HepG2 (cell line): ENCODE results near the gene ATOSB. TPM values are rescaled to one million over a fixed set of nuclear protein-coding genes. Genes with fewer than 3 reads are reported as not detected.

ENCODE experiments used
- CHD2 ChIP-seq: IDR thresholded peaks from 2 replicates; pipeline ENCODE4 v1.6.1; 2011; ENCODE audit warnings: low read depth, low read length, improper control_type of control experiment
- CSRNP1 ChIP-seq: sonication (generic); formaldehyde crosslinking; IDR thresholded peaks from 2 replicates; pipeline ENCODE4 v1.8.1; 2023; ENCODE audit warnings: mild to moderate bottlenecking, missing genetic modification reagents
- GMEB2 ChIP-seq: IDR thresholded peaks from 2 replicates; pipeline ENCODE4 v1.6.1; 2016; ENCODE audit warnings: missing biosample characterization, missing genetic modification reagents, low read depth
- HOXA3 ChIP-seq: sonication (generic); formaldehyde crosslinking; IDR thresholded peaks from 2 replicates; pipeline ENCODE4 v1.5.0; 2020; ENCODE audit warnings: missing genetic modification reagents
- IRF9 ChIP-seq: sonication (generic); formaldehyde crosslinking; IDR thresholded peaks from 2 replicates; pipeline ENCODE4 v1.8.0; 2022; ENCODE audit warnings: missing genetic modification reagents, mild to moderate bottlenecking, borderline replicate concordance
- JUN ChIP-seq: sonication (generic); formaldehyde crosslinking; IDR thresholded peaks from 2 replicates; pipeline ENCODE4 v1.4.0; 2020; ENCODE audit warnings: mild to moderate bottlenecking, missing genetic modification reagents
- MXD4 ChIP-seq: IDR thresholded peaks from 2 replicates; pipeline ENCODE4 v1.6.1; 2016; ENCODE audit warnings: mild to moderate bottlenecking, missing biosample characterization, missing genetic modification reagents
- NFAT5 ChIP-seq: sonication (generic); formaldehyde crosslinking; IDR thresholded peaks from 2 replicates; pipeline ENCODE4 v1.4.0; 2020; ENCODE audit warnings: missing genetic modification reagents
- PAF1 ChIP-seq: IDR thresholded peaks from 2 replicates; pipeline ENCODE4 v1.6.1; 2016; ENCODE audit warnings: missing genetic modification reagents, missing compliant biosample characterization
- SP2 ChIP-seq: sonication (generic); formaldehyde crosslinking; IDR thresholded peaks from 2 replicates; pipeline ENCODE4 v1.5.1; 2020; ENCODE audit warnings: mild to moderate bottlenecking, missing genetic modification reagents
- TFDP1 ChIP-seq: IDR thresholded peaks from 2 replicates; pipeline ENCODE4 v1.6.1; 2016; ENCODE audit warnings: missing compliant biosample characterization, missing genetic modification reagents, borderline replicate concordance
- U2AF1 ChIP-seq: fragments of 200-400 bp; formaldehyde crosslinking; optimal IDR thresholded peaks from 2 replicates; pipeline ENCODE3; 2017; ENCODE audit warnings: mild to moderate bottlenecking, low read depth, low read length
- ZC3H13 ChIP-seq: sonication (generic); formaldehyde crosslinking; IDR thresholded peaks from 2 replicates; pipeline ENCODE4 v1.8.1; 2023; ENCODE audit warnings: mild to moderate bottlenecking, missing genetic modification reagents, moderate library complexity
- ZFP1 ChIP-seq: IDR thresholded peaks from 2 replicates; pipeline ENCODE4 v1.6.1; 2016
- ZNF484 ChIP-seq: sonication (generic); formaldehyde crosslinking; IDR thresholded peaks from 2 replicates; pipeline ENCODE4 v1.5.1; 2020; ENCODE audit warnings: mild to moderate bottlenecking, low read depth, missing genetic modification reagents, borderline replicate concordance
- ZNF501 ChIP-seq: sonication (generic); formaldehyde crosslinking; IDR thresholded peaks from 2 replicates; pipeline ENCODE4 v1.5.1; 2020; ENCODE audit warnings: mild to moderate bottlenecking, moderate library complexity, missing genetic modification reagents
- ZNF567 ChIP-seq: sonication (generic); formaldehyde crosslinking; IDR thresholded peaks from 2 replicates; pipeline ENCODE4 v1.8.1; 2023; ENCODE audit warnings: mild to moderate bottlenecking, missing genetic modification reagents, borderline replicate concordance
- ZNF572 ChIP-seq: sonication (generic); formaldehyde crosslinking; IDR thresholded peaks from 2 replicates; pipeline ENCODE4 v1.5.1; 2020; ENCODE audit warnings: mild to moderate bottlenecking, missing genetic modification reagents
- polyA plus RNA-seq, 8 experiments: library from polyadenylated mRNA; depleted of rRNA in 3 of 8; stranded (reverse) in 7 of 8; unstranded in 1 of 8; fragments of >200 nt; fragmentation: Illumina TruSeq in 4 of 8; extraction: Trizol in 4 of 8; gene quantifications; 2 replicates each; pipeline versions ENCODE4 v1.2.1 to v1.2.3, GENCODE V29; 2011 to 2016; ENCODE audit warnings: low read depth in 4 of 8, missing spikeins in 1 of 8, mixed read lengths in 1 of 8; ENCODE audit not compliant: insufficient read depth in 1 of 8
- total RNA-seq, 5 experiments: library from RNA; depleted of rRNA; stranded (reverse); fragments of >200 nt; fragmentation: Illumina TruSeq; extraction: Trizol; gene quantifications; 2 replicates each; pipeline ENCODE4 v1.2.3, GENCODE V29; 2016; ENCODE audit warnings: low read depth in 1 of 5

ATOSB gene
- total and polyA plus RNA-seq, 2 of the 13 experiments (the other 11 are each of a cell fraction or from before 2014, with no cell fraction given), result 1.9 to 6.4 TPM

GRCh38 chr9:35102769-35103659, 12.6 kb downstream of the ATOSB start, which contains the start of gene STOML2 (continued):
- 0 out of 2 replicates have a peak, but pooled peaks have one; percentile 73 for TF ChIP-seq CSRNP1
- peak; percentile 65 for TF ChIP-seq ZNF501 (CRISPR knock-in tag)
- peak; percentile 90 for TF ChIP-seq TFDP1 (CRISPR knock-in tag)
- peak; percentile 84 for TF ChIP-seq HOXA3
- 0 out of 2 replicates have a peak, but pooled peaks have one; percentile 75 for TF ChIP-seq ZNF572 (CRISPR knock-in tag)
- TF ChIP-seq GMEB2 (CRISPR knock-in tag), result peak; percentile 32; the same call in 1 of the 2 replicates
- no peak; the same call in 1 of the 2 replicates for TF ChIP-seq ZFP1 (CRISPR knock-in tag)
- TF ChIP-seq NFAT5, result peak; percentile 87; the same call in 1 of the 2 replicates
- TF ChIP-seq ZC3H13 (CRISPR knock-in tag), result no peak; the same call in 1 of the 2 replicates
- TF ChIP-seq CHD2, result 0 out of 2 replicates have a peak, but pooled peaks have one; percentile 27
- no peak for TF ChIP-seq ZNF484 (CRISPR knock-in tag)
- TF ChIP-seq MXD4 (CRISPR knock-in tag), result peak; percentile 56; the same call in 1 of the 2 replicates
- TF ChIP-seq IRF9, result peak; percentile 83
- peak; percentile 52; the same call in 1 of the 2 replicates for TF ChIP-seq ZNF567
- TF ChIP-seq SP2 (CRISPR knock-in tag), result peak; percentile 82
- TF ChIP-seq U2AF1, result no peak
- no peak for TF ChIP-seq PAF1
- no peak for TF ChIP-seq JUN
